A172 (cell line): ENCODE data around the gene INTS15. TPM values are rescaled to one million over a fixed set of nuclear protein-coding genes. Genes with fewer than 3 reads are reported as not detected.

Experiments used
- DNase-seq: peaks from one replicate; pipeline ENCODE4 v3.0.0-alpha.2; 2015; ENCODE audit warnings: low spot score
- total RNA-seq: library from RNA; depleted of rRNA; stranded (reverse); fragments of >200 nt; shearing (Covaris generic); gene quantifications from 2 replicates; pipeline ENCODE4 v1.2.3, GENCODE V29; 2014

The INTS15 gene
- total RNA-seq, 1 experiment from 2014 or later, result 28.3 TPM

DNA sequence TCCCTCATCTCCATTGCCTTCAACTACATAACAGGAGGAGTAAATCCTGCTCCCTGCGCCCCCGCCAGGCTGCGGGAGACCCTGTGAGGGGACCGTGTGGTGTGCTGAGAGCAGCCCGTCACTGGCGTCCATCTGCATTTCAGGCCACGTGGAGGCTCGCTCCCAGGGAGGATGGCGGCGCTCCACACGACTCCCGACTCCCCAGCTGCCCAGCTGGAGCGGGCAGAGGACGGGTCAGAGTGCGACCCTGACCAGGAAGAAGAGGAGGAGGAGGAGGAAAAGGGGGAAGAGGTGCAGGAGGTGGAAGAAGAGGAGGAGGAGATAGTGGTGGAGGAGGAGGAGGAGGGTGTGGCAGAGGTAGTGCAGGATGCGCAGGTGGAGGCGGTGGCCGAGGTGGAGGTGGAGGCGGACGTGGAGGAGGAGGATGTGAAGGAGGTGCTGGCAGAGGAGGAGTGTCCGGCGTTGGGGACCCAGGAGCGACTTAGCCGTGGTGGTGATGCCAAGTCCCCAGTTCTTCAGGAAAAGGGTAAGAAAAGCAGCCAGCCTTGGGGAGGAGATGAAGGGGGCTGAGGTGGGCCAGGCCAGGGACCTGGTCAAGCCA is 52.5 kb downstream of the INTS15 start:
- no peak for DNase-seq

GRCh38 chr7:6642861-6643640 is 53.2 kb downstream of the INTS15 start:
- DNase-seq, result no peak

- DNase-seq, result no peak
These were observed 54.2 kb downstream of the INTS15 start for GRCh38 chr7:6643915-6644625.

- no peak for DNase-seq
These were observed 54.9 kb downstream of the INTS15 start for GRCh38 chr7:6644728-6645127.

- no peak for DNase-seq
These were observed 56.6 kb downstream of the INTS15 start for GRCh38 chr7:6646465-6646864.

DNA sequence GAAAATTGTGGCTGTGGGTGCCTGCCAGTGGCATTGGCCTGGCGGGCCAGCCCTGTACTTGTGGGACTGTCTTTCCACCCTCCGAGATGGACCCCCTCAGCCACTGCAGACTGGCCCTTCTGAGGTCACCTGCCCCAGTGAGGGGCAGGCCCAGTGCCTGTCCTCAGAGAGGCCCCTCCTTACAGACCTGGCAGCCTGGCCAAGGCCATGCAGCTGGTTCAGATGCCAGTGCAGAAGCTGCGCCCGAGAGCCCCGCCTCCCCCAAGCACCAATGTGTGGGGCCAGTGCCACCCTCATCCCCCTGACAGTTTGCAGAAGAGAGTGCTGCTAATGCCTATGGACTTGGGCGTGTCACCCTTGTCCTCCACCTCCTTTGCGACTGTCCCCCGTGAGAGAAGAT is 57.3 kb downstream of the INTS15 start:
- no peak for DNase-seq

GRCh38 chr7:6647541-6647940 is 57.7 kb downstream of the INTS15 start:
- DNase-seq, result no peak

DNA sequence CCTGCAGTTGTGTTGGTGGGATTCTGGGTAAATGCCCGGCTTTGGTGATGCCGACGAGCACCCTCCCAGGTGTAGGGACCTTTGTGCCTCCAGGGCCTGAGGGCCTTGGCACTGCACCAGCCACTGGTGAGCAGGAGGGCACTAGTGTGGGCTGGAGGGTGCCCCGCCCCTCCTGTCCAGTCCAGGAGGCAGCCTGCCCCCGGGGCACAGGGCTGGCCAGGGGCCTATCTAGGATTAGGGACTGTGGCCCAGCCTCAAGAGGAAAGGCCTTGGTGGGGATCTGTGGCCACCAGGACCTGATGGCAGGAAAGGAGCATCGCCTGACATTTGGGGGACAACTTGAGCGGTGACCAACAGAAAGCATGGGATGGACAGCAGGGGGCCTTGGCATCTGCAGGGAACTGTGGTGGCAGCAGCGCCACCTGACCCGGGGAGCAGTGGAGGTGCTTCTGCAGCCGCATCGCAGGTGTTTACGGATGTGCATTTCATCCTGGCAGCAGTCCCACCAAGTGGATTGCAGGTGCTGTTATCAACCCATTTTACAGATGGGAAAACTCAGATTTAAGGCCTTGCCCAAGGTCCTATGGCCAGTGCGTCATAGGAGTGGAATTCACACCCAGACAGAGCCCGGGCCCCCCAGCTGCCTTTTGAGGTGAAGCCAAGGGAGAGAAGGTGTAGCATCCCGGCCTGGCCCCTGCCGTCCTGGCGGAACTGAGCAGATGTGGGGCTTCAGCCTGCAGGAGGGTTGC is 58.4 kb downstream of the INTS15 start:
- no peak for DNase-seq

DNA sequence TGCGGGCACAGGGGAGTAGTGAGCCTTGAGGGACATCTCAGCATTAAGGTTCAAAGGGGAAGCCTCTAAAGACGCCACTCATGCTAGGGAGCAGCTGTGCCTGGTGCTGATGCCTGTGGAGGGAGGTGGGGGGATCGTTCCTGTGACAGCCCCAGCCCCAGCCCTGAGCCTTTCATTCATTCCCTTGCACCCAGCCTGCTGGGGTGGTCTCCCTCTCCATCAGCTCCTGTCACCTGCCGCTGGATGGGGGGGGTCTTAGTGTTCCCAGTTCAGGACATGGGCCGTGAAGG is 58.9 kb downstream of the INTS15 start:
- no peak for DNase-seq

DNA sequence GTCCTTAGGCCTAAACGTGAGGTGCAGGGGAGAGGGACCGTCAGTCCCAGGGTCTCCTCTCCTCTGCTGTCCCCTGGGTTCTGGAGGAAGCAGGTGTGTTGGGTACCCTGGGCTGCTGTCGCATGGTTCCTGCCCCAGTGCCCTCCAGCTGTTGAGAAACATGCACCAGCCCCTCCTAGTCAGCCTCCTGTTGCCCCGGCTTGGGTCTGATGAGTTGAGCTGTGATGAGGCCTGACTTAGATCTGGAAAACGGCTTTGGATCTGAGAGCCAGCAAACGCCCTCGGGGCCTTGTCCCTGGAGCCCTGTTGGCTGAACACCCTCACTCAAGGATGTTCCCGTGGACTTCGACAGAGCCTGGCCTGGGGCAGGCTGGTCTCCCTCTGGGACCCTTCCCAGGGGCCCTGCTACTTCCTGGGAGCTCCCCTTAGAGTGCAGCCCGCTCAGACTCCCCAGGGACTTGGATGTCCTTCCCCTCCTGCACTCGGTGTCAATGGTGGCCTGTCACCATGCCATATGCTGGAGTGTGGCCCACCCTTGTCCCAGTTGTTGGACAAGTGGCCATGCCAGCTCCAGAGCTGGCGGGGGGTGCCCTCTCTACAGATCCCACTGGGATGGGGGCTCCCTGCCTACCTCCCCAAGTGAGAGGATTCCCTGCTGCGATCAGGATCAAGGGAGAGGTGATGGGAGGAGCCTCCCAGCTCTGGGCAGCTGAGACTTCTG is 59.6 kb downstream of the INTS15 start:
- DNase-seq, result no peak

GRCh38 chr7:6650086-6650485 is 60.3 kb downstream of the INTS15 start:
- DNase-seq, result no peak

DNA sequence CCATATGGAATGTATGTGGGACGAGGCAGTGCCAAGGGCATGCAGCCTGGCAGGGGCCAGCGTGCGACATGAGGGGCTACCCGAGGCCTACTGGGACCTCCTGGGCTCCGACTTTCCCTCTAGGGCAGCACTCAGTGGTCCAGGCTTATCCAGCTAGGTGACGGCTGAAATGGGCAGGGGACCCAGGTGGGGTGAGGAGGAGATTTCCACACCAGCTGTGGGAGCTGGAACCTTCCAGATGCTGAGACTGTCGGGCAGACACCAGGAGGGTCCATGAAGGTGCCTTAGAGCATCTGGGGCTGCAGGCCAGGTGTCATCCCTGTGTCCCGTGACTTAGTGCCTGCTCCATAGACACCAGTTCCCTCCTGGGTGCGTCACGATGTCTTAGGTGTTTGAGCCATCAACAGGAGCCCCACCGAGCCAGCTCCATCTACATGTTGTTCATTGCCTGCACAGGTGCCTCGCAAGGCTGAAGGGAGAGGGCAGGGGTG is 60.7 kb downstream of the INTS15 start:
- DNase-seq, result no peak

- DNase-seq, result no peak
These were observed 62.1 kb downstream of the INTS15 start for GRCh38 chr7:6651851-6652445.

DNA sequence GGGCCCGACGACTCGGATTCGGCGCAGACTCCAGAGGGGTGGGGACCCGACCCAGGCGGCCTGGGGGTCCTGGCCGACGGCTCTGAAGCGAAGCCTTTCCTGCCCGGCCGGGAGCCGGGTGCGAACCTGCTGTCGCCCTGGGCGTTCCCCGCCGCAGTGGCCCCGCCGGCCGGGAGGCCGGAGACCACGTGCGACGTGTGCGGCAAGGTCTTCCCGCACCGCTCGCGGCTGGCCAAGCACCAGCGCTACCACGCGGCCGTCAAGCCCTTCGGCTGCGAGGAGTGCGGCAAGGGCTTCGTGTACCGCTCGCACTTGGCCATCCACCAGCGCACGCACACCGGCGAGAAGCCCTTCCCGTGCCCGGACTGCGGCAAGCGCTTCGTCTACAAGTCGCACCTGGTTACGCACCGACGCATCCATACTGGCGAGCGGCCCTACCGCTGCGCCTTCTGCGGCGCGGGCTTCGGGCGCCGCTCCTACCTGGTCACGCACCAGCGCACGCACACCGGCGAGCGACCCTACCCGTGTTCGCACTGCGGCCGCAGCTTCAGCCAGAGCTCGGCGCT is 62.7 kb downstream of the INTS15 start:
- no peak for DNase-seq

DNA sequence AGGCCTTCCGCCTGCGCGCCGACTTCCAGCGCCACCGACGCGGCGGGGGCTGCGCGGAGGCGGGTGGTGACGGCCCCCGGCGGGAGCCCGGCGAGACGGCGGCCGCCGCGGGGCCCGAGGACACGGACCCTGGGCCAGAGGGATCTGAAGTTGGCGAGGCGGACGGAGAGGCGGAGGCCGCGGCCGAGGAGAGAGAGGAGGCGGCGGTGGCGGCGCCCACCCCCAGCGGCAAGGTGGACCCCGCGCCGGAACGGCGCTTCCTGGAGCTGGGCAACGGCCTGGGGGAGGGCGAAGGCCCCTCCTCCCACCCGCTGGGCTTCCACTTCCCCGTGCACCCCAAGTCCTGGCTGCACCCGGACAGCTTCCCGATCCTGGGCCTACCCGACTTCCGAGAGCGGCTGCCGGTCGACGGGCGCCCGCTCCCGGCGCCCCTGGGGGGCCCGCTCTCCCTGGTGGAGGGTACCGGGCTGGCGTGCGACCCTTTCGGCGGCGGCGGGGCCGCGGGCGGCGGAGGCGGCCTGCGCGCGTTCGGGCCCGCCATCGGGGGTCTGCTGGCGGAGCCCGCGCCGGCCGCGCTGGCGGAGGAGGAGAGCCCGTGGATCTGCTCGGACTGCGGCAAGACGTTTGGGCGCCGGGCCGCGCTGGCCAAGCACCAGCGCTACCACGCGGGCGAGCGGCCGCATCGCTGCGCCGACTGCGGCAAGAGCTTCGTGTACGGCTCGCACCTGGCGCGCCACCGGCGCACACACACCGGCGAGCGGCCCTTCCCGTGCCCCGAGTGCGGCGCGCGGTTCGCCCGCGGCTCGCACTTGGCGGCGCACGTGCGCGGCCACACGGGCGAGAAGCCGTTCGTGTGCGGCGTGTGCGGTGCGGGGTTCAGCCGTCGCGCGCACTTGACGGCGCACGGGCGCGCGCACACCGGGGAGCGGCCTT is 63.5 kb downstream of the INTS15 start:
- no peak for DNase-seq

DNA sequence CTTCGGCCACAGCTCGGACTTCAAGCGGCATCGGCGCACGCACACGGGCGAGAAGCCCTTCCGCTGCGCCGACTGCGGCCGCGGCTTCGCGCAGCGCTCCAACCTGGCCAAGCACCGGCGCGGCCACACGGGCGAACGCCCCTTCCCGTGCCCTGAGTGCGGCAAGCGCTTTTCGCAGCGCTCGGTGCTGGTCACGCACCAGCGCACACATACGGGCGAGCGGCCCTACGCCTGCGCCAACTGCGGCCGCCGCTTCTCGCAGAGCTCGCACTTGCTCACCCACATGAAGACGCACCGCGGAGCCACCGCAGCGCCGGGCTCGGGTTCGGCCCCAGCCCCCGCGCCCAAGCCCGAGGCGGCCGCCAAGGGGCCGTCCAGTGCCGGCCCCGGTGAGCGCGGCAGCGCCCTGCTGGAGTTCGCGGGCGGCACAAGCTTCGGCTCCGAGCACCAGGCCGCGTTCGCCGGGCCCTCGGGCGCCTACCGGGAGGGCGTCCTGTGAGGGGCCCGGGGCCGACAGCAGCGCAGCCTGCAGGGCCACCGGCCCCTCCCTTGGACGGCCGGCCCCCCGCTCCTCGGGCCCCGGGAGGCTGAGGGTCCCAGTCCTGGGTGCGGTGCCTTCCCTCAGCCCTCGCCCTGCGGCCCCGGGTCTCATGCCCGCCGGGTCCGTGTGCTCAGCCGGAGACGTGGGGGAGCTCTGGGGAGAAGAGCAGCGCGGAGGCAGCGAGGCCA is 64.5 kb downstream of the INTS15 start:
- no peak for DNase-seq

- DNase-seq, result no peak
These were observed 65.2 kb downstream of the INTS15 start for GRCh38 chr7:6654842-6655610.
